GM23338 (cell line): ENCODE measurements around the gene BRDT. TPM values are rescaled to one million over a fixed set of nuclear protein-coding genes. Genes with fewer than 3 reads are reported as not detected.

Source experiments
- ATAC-seq: fragments of 200-7000 bp; cut with Tn5 transposase; 3 replicates; pipeline ENCODE4 v1.9.1; 2020
- DNase-seq: peaks from one replicate; pipeline ENCODE4 v3.0.0-alpha.2; 2015; ENCODE audit warnings: low spot score
- H2AFZ ChIP-seq: fragments of 200-600 bp; sonication (generic); 2 replicates; pipeline ENCODE4 v1.8.0; 2016; ENCODE audit warnings: antibody characterized with exemption, mild to moderate bottlenecking, moderate library complexity
- H3F3A ChIP-seq: fragments of 200-600 bp; sonication (generic); replicated peaks from 2 replicates; pipeline ENCODE4 v1.8.0; 2017; ENCODE audit warnings: antibody characterized with exemption, mixed run types, low read depth
- H3K27ac ChIP-seq: fragments of 200-600 bp; sonication (generic); 2 replicates; pipeline ENCODE4 v1.6.1; 2016; ENCODE audit warnings: low read depth
- H3K27me3 ChIP-seq: fragments of 200-600 bp; sonication (generic); 2 replicates; pipeline ENCODE4 v1.8.0; 2016; ENCODE audit warnings: mild to moderate bottlenecking, mixed run types, moderate library complexity; ENCODE audit not compliant: insufficient read depth
- H3K36me3 ChIP-seq: fragments of 200-600 bp; sonication (generic); 2 replicates; pipeline ENCODE4 v1.8.0; 2016; ENCODE audit warnings: mild to moderate bottlenecking; ENCODE audit not compliant: insufficient read depth
- H3K4me1 ChIP-seq: fragments of 200-600 bp; sonication (generic); 2 replicates; pipeline ENCODE4 v1.8.0; 2016; ENCODE audit warnings: mild to moderate bottlenecking, moderate library complexity; ENCODE audit not compliant: insufficient read depth
- H3K4me2 ChIP-seq: fragments of 200-600 bp; sonication (generic); 2 replicates; pipeline ENCODE4 v1.7.1; 2017; ENCODE audit warnings: mixed run types
- H3K4me3 ChIP-seq: fragments of 200-600 bp; sonication (generic); 2 replicates; pipeline ENCODE4 v1.6.1; 2016; ENCODE audit warnings: mixed run types
- H3K79me2 ChIP-seq: fragments of 200-600 bp; sonication (generic); replicated peaks from 2 replicates; pipeline ENCODE4 v1.8.0; 2017; ENCODE audit warnings: mild to moderate bottlenecking; ENCODE audit not compliant: insufficient read depth
- H3K9me2 ChIP-seq: fragments of 200-600 bp; sonication (generic); 2 replicates; pipeline ENCODE4 v1.8.0; 2017; ENCODE audit not compliant: insufficient read depth
- H4K20me1 ChIP-seq: fragments of 200-600 bp; sonication (generic); replicated peaks from 2 replicates; pipeline ENCODE4 v1.8.0; 2017; ENCODE audit warnings: mild to moderate bottlenecking; ENCODE audit not compliant: insufficient read depth
- H3K27ac Mint-ChIP-seq: 2 replicates; pipeline ENCODE4 v1.8.0; 2020; ENCODE audit warnings: inconsistent platforms, mild to moderate bottlenecking, moderate library complexity, mixed read lengths
- H3K27me3 Mint-ChIP-seq: 3 replicates; pipeline ENCODE4 v1.8.0; 2022; ENCODE audit warnings: low read depth, mild to moderate bottlenecking, moderate library complexity, mixed read lengths, inconsistent platforms; ENCODE audit not compliant: insufficient read depth, poor library complexity
- H3K36me3 Mint-ChIP-seq: 3 replicates; pipeline ENCODE4 v1.8.0; 2021; ENCODE audit warnings: low read depth, mild to moderate bottlenecking, inconsistent platforms, moderate library complexity, mixed read lengths
- H3K4me1 Mint-ChIP-seq: 3 replicates; pipeline ENCODE4 v1.8.0; 2020; ENCODE audit warnings: mild to moderate bottlenecking, inconsistent platforms, mixed read lengths
- H3K4me3 Mint-ChIP-seq: 3 replicates; pipeline ENCODE4 v1.8.0; 2021; ENCODE audit warnings: moderate library complexity, mild to moderate bottlenecking, inconsistent platforms, mixed read lengths
- H3K9me3 Mint-ChIP-seq: 3 replicates; pipeline ENCODE4 v1.8.0; 2020; ENCODE audit warnings: moderate library complexity, mild to moderate bottlenecking, inconsistent platforms, mixed read lengths
- CREB1 ChIP-seq: fragments of 250-450 bp; sonication (Bioruptor Pico); IDR thresholded peaks from 2 replicates; pipeline ENCODE4 v1.5.0; 2020; ENCODE audit warnings: low read depth, mild to moderate bottlenecking, moderate library complexity
- EZH2 ChIP-seq: fragments of 200-600 bp; sonication (generic); IDR thresholded peaks from one replicate; pipeline ENCODE4 v1.8.0; 2017; ENCODE audit warnings: antibody characterized with exemption, mild to moderate bottlenecking, low read depth; ENCODE audit not compliant: unreplicated experiment
- EZH2phosphoT487 ChIP-seq: fragments of 200-600 bp; sonication (generic); IDR thresholded peaks from one replicate; pipeline ENCODE4 v1.8.1; 2018; ENCODE audit warnings: antibody characterized with exemption; ENCODE audit not compliant: unreplicated experiment
- JUNB ChIP-seq: IDR thresholded peaks from one replicate; pipeline ENCODE4 v1.6.1; 2016; ENCODE audit warnings: antibody characterized with exemption; ENCODE audit not compliant: unreplicated experiment
- NANOG ChIP-seq: IDR thresholded peaks from 2 replicates; pipeline ENCODE4 v1.6.1; 2016; ENCODE audit warnings: antibody characterized with exemption, borderline replicate concordance
- POLR2AphosphoS5 ChIP-seq: IDR thresholded peaks from 2 replicates; pipeline ENCODE4 v1.6.1; 2016; ENCODE audit warnings: antibody characterized with exemption, low read depth
- STAT1 ChIP-seq: IDR thresholded peaks from one replicate; pipeline ENCODE4 v1.6.1; 2016; ENCODE audit warnings: antibody characterized with exemption; ENCODE audit not compliant: unreplicated experiment
- ZNF114 ChIP-seq: fragments of 250-450 bp; sonication (Bioruptor Pico); IDR thresholded peaks from 2 replicates; pipeline ENCODE4 v1.5.0; 2020; ENCODE audit warnings: mild to moderate bottlenecking, moderate library complexity
- ZNF331 ChIP-seq: fragments of 250-450 bp; sonication (Bioruptor Pico); IDR thresholded peaks from 2 replicates; pipeline ENCODE4 v1.5.0; 2020; ENCODE audit warnings: low read depth, mild to moderate bottlenecking, moderate library complexity
- ZNF462 ChIP-seq: fragments of 250-450 bp; sonication (Bioruptor Pico); IDR thresholded peaks from 2 replicates; pipeline ENCODE4 v1.5.0; 2020; ENCODE audit warnings: mild to moderate bottlenecking, moderate library complexity
- polyA plus RNA-seq: library from polyadenylated mRNA; unstranded; fragments of >200 nt; fragmentation: Nextera tagmentation; extraction: Ambion mirVana; gene quantifications from 2 replicates; pipeline ENCODE4 v1.2.1, GENCODE V29; 2016
- total RNA-seq: library from RNA; depleted of rRNA; stranded (reverse); fragments of >200 nt; shearing (Covaris generic); gene quantifications from 2 replicates; pipeline ENCODE4 v1.2.3, GENCODE V29; 2014
- TF ChIP-seq, protein P1 (sequence below): IDR thresholded peaks from 2 replicates; pipeline ENCODE4 v1.6.1; 2016; ENCODE audit warnings: antibody characterized with exemption
- TF ChIP-seq, protein P2 (sequence below): IDR thresholded peaks from one replicate; pipeline ENCODE4 v1.6.1; 2018; ENCODE audit warnings: antibody characterized with exemption; ENCODE audit not compliant: unreplicated experiment
- TF ChIP-seq, protein P3 (sequence below), 2 experiments: fragments of 200-600 bp in 1 of 2; sonication (generic) in 1 of 2; conservative IDR thresholded peaks; 2 replicates each; pipeline versions ENCODE4 v1.5.1 to v1.6.1; 2016 to 2017; ENCODE audit warnings: antibody characterized with exemption in 2 of 2, low read depth in 2 of 2, mild to moderate bottlenecking in 2 of 2, moderate library complexity in 1 of 2

Gene BRDT
- total and polyA plus RNA-seq, 2 experiments from 2014 or later, result 0.58 to 0.80 TPM

DNA sequence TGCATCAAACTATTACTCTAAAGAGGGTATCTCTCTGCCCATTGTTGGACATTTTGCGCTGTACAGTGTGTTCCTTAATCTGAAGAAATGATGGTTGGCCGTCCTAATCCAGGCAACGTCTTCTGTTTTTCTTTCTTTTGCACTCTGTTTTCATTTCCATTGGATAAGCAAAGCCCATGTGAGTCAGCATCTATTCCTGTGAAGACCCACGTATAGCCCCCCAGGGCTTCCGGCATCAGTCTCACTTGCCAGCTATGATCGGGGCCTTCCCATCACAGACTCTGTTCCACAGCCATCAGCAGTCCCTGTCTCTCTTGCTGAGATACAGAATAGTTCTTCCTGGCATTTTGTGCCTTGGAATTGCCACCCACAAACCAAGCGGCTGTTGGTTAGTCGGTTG, 29.2 kb upstream of the BRDT start:
- Histone ChIP-seq H4K20me1 (no peaks in the 10 kb centered on the region), H2AFZ (no peak overlapping the region), H3K4me2 (no peak overlapping the region), H3K4me1 (peaks cover 5% of the 10 kb centered on the region; the same call in 1 of the 2 replicates), H3K27me3 (no peaks in the 10 kb centered on the region), H3F3A (no peaks in the 10 kb centered on the region), H3K79me2 (no peaks in the 10 kb centered on the region), H3K36me3 (no peaks in the 10 kb centered on the region), H3K9me2 (no peaks in the 10 kb centered on the region), H3K4me3 (no peak overlapping the region), H3K27ac (no peak overlapping the region)
- DNase-seq (no peak), ATAC-seq (no peak)
- Mint-ChIP-seq H3K4me1 (peaks cover 10% of the 10 kb centered on the region), H3K27ac (no peak overlapping the region), H3K4me3 (no peak overlapping the region), H3K27me3 (no peaks in the 10 kb centered on the region), H3K9me3 (peaks cover 3% of the 10 kb centered on the region; the same call in 1 of the 3 replicates), H3K36me3 (no peaks in the 10 kb centered on the region; the same call in 2 of the 3 replicates)
- no peak for TF ChIP-seq JUNB
- TF ChIP-seq ZNF462 (CRISPR knock-in tag), result no peak
- TF ChIP-seq ZNF331 (CRISPR knock-in tag), result no peak
- TF ChIP-seq EZH2, result no peak
- no peak for TF ChIP-seq ZNF114 (CRISPR knock-in tag)
- TF ChIP-seq, protein P1, sequence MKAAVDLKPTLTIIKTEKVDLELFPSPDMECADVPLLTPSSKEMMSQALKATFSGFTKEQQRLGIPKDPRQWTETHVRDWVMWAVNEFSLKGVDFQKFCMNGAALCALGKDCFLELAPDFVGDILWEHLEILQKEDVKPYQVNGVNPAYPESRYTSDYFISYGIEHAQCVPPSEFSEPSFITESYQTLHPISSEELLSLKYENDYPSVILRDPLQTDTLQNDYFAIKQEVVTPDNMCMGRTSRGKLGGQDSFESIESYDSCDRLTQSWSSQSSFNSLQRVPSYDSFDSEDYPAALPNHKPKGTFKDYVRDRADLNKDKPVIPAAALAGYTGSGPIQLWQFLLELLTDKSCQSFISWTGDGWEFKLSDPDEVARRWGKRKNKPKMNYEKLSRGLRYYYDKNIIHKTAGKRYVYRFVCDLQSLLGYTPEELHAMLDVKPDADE, result no peak
- TF ChIP-seq, protein P2, sequence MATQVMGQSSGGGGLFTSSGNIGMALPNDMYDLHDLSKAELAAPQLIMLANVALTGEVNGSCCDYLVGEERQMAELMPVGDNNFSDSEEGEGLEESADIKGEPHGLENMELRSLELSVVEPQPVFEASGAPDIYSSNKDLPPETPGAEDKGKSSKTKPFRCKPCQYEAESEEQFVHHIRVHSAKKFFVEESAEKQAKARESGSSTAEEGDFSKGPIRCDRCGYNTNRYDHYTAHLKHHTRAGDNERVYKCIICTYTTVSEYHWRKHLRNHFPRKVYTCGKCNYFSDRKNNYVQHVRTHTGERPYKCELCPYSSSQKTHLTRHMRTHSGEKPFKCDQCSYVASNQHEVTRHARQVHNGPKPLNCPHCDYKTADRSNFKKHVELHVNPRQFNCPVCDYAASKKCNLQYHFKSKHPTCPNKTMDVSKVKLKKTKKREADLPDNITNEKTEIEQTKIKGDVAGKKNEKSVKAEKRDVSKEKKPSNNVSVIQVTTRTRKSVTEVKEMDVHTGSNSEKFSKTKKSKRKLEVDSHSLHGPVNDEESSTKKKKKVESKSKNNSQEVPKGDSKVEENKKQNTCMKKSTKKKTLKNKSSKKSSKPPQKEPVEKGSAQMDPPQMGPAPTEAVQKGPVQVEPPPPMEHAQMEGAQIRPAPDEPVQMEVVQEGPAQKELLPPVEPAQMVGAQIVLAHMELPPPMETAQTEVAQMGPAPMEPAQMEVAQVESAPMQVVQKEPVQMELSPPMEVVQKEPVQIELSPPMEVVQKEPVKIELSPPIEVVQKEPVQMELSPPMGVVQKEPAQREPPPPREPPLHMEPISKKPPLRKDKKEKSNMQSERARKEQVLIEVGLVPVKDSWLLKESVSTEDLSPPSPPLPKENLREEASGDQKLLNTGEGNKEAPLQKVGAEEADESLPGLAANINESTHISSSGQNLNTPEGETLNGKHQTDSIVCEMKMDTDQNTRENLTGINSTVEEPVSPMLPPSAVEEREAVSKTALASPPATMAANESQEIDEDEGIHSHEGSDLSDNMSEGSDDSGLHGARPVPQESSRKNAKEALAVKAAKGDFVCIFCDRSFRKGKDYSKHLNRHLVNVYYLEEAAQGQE, result no peak
- TF ChIP-seq, protein P3, sequence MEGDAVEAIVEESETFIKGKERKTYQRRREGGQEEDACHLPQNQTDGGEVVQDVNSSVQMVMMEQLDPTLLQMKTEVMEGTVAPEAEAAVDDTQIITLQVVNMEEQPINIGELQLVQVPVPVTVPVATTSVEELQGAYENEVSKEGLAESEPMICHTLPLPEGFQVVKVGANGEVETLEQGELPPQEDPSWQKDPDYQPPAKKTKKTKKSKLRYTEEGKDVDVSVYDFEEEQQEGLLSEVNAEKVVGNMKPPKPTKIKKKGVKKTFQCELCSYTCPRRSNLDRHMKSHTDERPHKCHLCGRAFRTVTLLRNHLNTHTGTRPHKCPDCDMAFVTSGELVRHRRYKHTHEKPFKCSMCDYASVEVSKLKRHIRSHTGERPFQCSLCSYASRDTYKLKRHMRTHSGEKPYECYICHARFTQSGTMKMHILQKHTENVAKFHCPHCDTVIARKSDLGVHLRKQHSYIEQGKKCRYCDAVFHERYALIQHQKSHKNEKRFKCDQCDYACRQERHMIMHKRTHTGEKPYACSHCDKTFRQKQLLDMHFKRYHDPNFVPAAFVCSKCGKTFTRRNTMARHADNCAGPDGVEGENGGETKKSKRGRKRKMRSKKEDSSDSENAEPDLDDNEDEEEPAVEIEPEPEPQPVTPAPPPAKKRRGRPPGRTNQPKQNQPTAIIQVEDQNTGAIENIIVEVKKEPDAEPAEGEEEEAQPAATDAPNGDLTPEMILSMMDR (conservative IDR thresholded peaks at IDR 0.05; ENCODE audit: low read depth in 2 of 2), result no peak
- no peak for TF ChIP-seq CREB1
- TF ChIP-seq NANOG, result no peak
- TF ChIP-seq POLR2AphosphoS5, result no peak
- TF ChIP-seq STAT1, result no peak
- TF ChIP-seq EZH2phosphoT487, result no peak
